HG03520 (cell line): Measurements from ENCODE around the gene SLC35A1.
"Not testable (repeated sequence)": the region's sequence is repeated elsewhere in the genome, so short reads cannot be mapped to it uniquely, and the experiment has no call there.

ENCODE experiments used
- ATAC-seq: cut with Tn5 transposase; IDR thresholded peaks from one replicate; pipeline ENCODE4 v1.9.1; 2021; ENCODE audit warnings: mild to moderate bottlenecking, moderate library complexity; ENCODE audit not compliant: unreplicated experiment

SLC35A1 gene

GRCh38 chr6:87472525-87473418 is at the start of gene SLC35A1:
Gene SLC35A1 (plus strand): TSS chr6:87472974. CDS start chr6:87473004, 30 bp downstream.
- peak; percentile 90 for ATAC-seq

- ATAC-seq, result no peak
Measured at GRCh38 chr6:87426789-87427188, 46.0 kb upstream of the SLC35A1 start.

- no peak for ATAC-seq
Measured at GRCh38 chr6:87430499-87430898, 42.3 kb upstream of the SLC35A1 start.

GRCh38 chr6:87431263-87431662 is 41.5 kb upstream of the SLC35A1 start:
- ATAC-seq, result no peak

GRCh38 chr6:87436435-87436834 is 36.3 kb upstream of the SLC35A1 start:
- ATAC-seq, result no peak

GRCh38 chr6:87441711-87442110 is 31.1 kb upstream of the SLC35A1 start:
- ATAC-seq, result no peak

- no peak for ATAC-seq
Measured at GRCh38 chr6:87444362-87444761, 28.4 kb upstream of the SLC35A1 start.

- ATAC-seq, result no peak
Measured at GRCh38 chr6:87465051-87465450, 7.7 kb upstream of the SLC35A1 start.

- ATAC-seq, result peak; percentile 66
Measured at GRCh38 chr6:87473419-87473903, 687 bp downstream of the SLC35A1 start.

- no peak for ATAC-seq
Measured at GRCh38 chr6:87481931-87482330, 9.2 kb downstream of the SLC35A1 start.

- ATAC-seq, result no peak
Measured at GRCh38 chr6:87482366-87482765, 9.6 kb downstream of the SLC35A1 start.

- ATAC-seq, result no peak
Measured at GRCh38 chr6:87483929-87484328, 11.2 kb downstream of the SLC35A1 start.

GRCh38 chr6:87484491-87484890 is 11.7 kb downstream of the SLC35A1 start:
- ATAC-seq, result no peak

GRCh38 chr6:87487555-87487954 is 14.8 kb downstream of the SLC35A1 start:
- ATAC-seq, result no peak

GRCh38 chr6:87489326-87489725 is 16.6 kb downstream of the SLC35A1 start:
- not testable (repeated sequence) for ATAC-seq

- no peak for ATAC-seq
Measured at GRCh38 chr6:87494761-87495422, 22.1 kb downstream of the SLC35A1 start.

- ATAC-seq, result no peak
Measured at GRCh38 chr6:87498048-87498447, 25.3 kb downstream of the SLC35A1 start.

GRCh38 chr6:87501809-87502572 is 29.2 kb downstream of the SLC35A1 start:
- ATAC-seq, result no peak

- ATAC-seq, result no peak
Measured at GRCh38 chr6:87504441-87504840, 31.7 kb downstream of the SLC35A1 start.

GRCh38 chr6:87514831-87515230 is 42.1 kb downstream of the SLC35A1 start:
- no peak for ATAC-seq

GRCh38 chr6:87518453-87518852 is 45.7 kb downstream of the SLC35A1 start:
- ATAC-seq, result no peak
